Testis (tissue), 2 donors: Measurements from ENCODE around the gene ADAMTS16.

Experiments used
- POLR2A ChIP-seq: fragments of 450-650 bp; IDR thresholded peaks from one replicate; pipeline ENCODE4 v1.6.1; 2017; ENCODE audit warnings: antibody characterized with exemption, mild to moderate bottlenecking, moderate library complexity
- TF ChIP-seq, protein P1 (sequence below), 3 experiments: fragments of 450-650 bp in 2 of 3; fragments of 200-600 bp in 1 of 3; sonication (generic) in 1 of 3; IDR thresholded peaks; one replicate each; pipeline ENCODE4 v1.5.1; 2016 to 2019; ENCODE audit warnings: antibody characterized with exemption in 3 of 3, mild to moderate bottlenecking in 2 of 3, moderate library complexity in 1 of 3

DNA sequence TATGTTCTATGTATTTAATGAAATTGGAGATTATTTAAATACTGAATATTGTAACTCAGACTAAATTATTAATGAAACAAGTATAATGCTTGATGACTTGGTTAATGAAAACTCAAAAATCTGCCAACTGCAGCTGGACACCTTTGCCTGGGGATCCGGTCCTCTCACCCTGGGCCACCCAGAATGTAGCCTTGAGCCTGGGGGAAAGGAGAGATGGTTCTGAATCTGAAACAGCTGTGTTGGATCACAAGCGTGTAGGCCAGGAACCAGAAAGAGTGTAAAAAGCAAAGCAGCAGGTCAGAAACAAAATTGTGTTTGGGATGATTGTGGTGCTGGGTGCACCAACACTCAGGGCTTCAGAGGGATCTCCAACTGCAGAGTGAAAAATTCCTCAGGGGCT is 38.5 kb downstream of the ADAMTS16 start:
- TF ChIP-seq, protein P1, sequence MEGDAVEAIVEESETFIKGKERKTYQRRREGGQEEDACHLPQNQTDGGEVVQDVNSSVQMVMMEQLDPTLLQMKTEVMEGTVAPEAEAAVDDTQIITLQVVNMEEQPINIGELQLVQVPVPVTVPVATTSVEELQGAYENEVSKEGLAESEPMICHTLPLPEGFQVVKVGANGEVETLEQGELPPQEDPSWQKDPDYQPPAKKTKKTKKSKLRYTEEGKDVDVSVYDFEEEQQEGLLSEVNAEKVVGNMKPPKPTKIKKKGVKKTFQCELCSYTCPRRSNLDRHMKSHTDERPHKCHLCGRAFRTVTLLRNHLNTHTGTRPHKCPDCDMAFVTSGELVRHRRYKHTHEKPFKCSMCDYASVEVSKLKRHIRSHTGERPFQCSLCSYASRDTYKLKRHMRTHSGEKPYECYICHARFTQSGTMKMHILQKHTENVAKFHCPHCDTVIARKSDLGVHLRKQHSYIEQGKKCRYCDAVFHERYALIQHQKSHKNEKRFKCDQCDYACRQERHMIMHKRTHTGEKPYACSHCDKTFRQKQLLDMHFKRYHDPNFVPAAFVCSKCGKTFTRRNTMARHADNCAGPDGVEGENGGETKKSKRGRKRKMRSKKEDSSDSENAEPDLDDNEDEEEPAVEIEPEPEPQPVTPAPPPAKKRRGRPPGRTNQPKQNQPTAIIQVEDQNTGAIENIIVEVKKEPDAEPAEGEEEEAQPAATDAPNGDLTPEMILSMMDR (IDR thresholded peaks at IDR 0.05): no peak
- TF ChIP-seq POLR2A: no peak
